Amniotic stem cell (primary cell): ENCODE measurements around the gene RNU11.
"Not testable (repeated sequence)": the region's sequence is repeated elsewhere in the genome, so short reads cannot be mapped to it uniquely, and the experiment has no call there.

Experiments
- DNase-seq: peaks from one replicate; lab custom pipeline; 2025; lab: John Stamatoyannopoulos, UW

RNU11 gene

GRCh38 chr1:28663871-28664470 lies 15.6 kb downstream of the RNU11 start:
- DNase-seq = no peak

GRCh38 chr1:28666806-28667205 lies 18.4 kb downstream of the RNU11 start:
- DNase-seq = no peak

- DNase-seq = peak; percentile 75
Observed at GRCh38 chr1:28668191-28668955, 20.0 kb downstream of the RNU11 start, which contains the start of gene GMEB1. GMEB1 (plus strand) TSS chr1:28668784; CDS start chr1:28683613, 14,829 bp downstream.

- peak; percentile 5 for DNase-seq
Observed at GRCh38 chr1:28668956-28669723, 20.7 kb downstream of the RNU11 start.

- DNase-seq = no peak
Observed at GRCh38 chr1:28671254-28671780, 22.9 kb downstream of the RNU11 start.

- not testable (repeated sequence) for DNase-seq
Observed at GRCh38 chr1:28672971-28673370, 24.6 kb downstream of the RNU11 start.

GRCh38 chr1:28675924-28676257 lies 27.5 kb downstream of the RNU11 start:
- DNase-seq = no peak

- DNase-seq = no peak
Observed at GRCh38 chr1:28680151-28680550, 31.8 kb downstream of the RNU11 start.

- DNase-seq = no peak
Observed at GRCh38 chr1:28682840-28683239, 34.4 kb downstream of the RNU11 start.

- DNase-seq = no peak
Observed at GRCh38 chr1:28684937-28685336, 36.5 kb downstream of the RNU11 start.

GRCh38 chr1:28691627-28692026 lies 43.2 kb downstream of the RNU11 start:
- not testable (repeated sequence) for DNase-seq
